Measurements from ENCODE around the gene SLC6A3. TPM values are rescaled to one million over a fixed set of nuclear protein-coding genes. Genes with fewer than 3 reads are reported as not detected.

The SLC6A3 gene
- total RNA-seq, 1 experiment from 2014 or later = 0.05 TPM

- in situ Hi-C loops (cut with HindIII; ENCODE audit: low pct_unique_long_range_greater_than_20kb, low sequenced_read_pairs) (no loop called here), intact Hi-C loops (cut with micrococcal nuclease; ENCODE audit: unreplicated experiment) (no loop called here)
- no peak for DNase-seq (ENCODE audit: low read depth, low spot score)
- no TSS peak for BruUV-seq (replicated peaks)
- Histone ChIP-seq H3K9me3 (ENCODE audit: control insufficient read depth, insufficient read depth, low read depth, low read length) (no peaks in the 10 kb centered on the region), H3K4me1 (ENCODE audit: control insufficient read depth, insufficient read depth, low read length) (no peaks in the 10 kb centered on the region), H3K36me3 (ENCODE audit: control insufficient read depth, insufficient read depth, low read length) (peaks cover 4% of the 10 kb centered on the region; the same call in 1 of the 2 replicates), H3K27ac (ENCODE audit: low read length) (no peak overlapping the region), H3K4me3 (ENCODE audit: low read depth in 2 of 2, low read length in 2 of 2) (no peak overlapping the region), H3K27me3 (ENCODE audit: control insufficient read depth, insufficient read depth, low read length) (no peaks in the 10 kb centered on the region)
- CTCF ChIA-PET = no interaction called here
- POLR2A ChIA-PET = no interaction called here
- TF ChIP-seq POLR2AphosphoS5 (IDR thresholded peaks at IDR 0.05; ENCODE audit: low read depth, low read length) = no peak
- ATAC-seq = no peak
Measured at GRCh38 chr5:1493413-1493812, 48.2 kb upstream of the SLC6A3 start.

- POLR2A ChIA-PET = no interaction called here
- Histone ChIP-seq H3K4me1 (ENCODE audit: control insufficient read depth, insufficient read depth, low read length) (no peaks in the 10 kb centered on the region), H3K9me3 (ENCODE audit: control insufficient read depth, insufficient read depth, low read depth, low read length) (no peaks in the 10 kb centered on the region), H3K27ac (ENCODE audit: low read length) (no peak overlapping the region), H3K36me3 (ENCODE audit: control insufficient read depth, insufficient read depth, low read length) (peaks cover 6% of the 10 kb centered on the region; the same call in 1 of the 2 replicates), H3K4me3 (ENCODE audit: low read depth in 2 of 2, low read length in 2 of 2) (no peak overlapping the region), H3K27me3 (ENCODE audit: control insufficient read depth, insufficient read depth, low read length) (no peaks in the 10 kb centered on the region)
- no TSS peak for BruUV-seq (replicated peaks)
- peak; percentile 14; the same call in 1 of the 2 replicates for ATAC-seq
- intact Hi-C loops (cut with micrococcal nuclease; ENCODE audit: unreplicated experiment) = no loop called here
- TF ChIP-seq REST (IDR thresholded peaks at IDR 0.05; ENCODE audit: insufficient read depth in 1 of 2, low read depth in 2 of 2, low read length in 1 of 2) (no peak), CTCF (IDR thresholded peaks at IDR 0.05) (no peak), POLR2AphosphoS5 (IDR thresholded peaks at IDR 0.05; ENCODE audit: low read depth, low read length) (no peak), TCF7L2 (IDR thresholded peaks at IDR 0.05; ENCODE audit: low read depth, low read length) (no peak), SIN3A (IDR thresholded peaks at IDR 0.05; ENCODE audit: borderline replicate concordance, insufficient read depth, low read depth, low read length) (no peak)
- in situ Hi-C loops (cut with HindIII; ENCODE audit: low pct_unique_long_range_greater_than_20kb, low sequenced_read_pairs) = no loop called here
- CTCF ChIA-PET = no interaction called here
- no peak for DNase-seq (ENCODE audit: low read depth, low spot score)
Measured at GRCh38 chr5:1492757-1493156, 47.5 kb upstream of the SLC6A3 start.

- no peaks in the 10 kb centered on the region for H3K9me3 ChIP-seq (ENCODE audit: control insufficient read depth, insufficient read depth, low read depth, low read length)
- in situ Hi-C loops (cut with HindIII; ENCODE audit: low pct_unique_long_range_greater_than_20kb, low sequenced_read_pairs) (no loop called here), intact Hi-C loops (cut with micrococcal nuclease; ENCODE audit: unreplicated experiment) (no loop called here)
- CTCF ChIA-PET = no interaction called here
- ATAC-seq (no peak), DNase-seq (ENCODE audit: low read depth, low spot score) (no peak)
- H3K36me3 ChIP-seq (ENCODE audit: control insufficient read depth, insufficient read depth, low read length) = peaks cover 6% of the 10 kb centered on the region; the same call in 1 of the 2 replicates
- no peak overlapping the region for H3K4me3 ChIP-seq (ENCODE audit: low read depth in 2 of 2, low read length in 2 of 2)
- TF ChIP-seq REST (IDR thresholded peaks at IDR 0.05; ENCODE audit: insufficient read depth in 1 of 2, low read depth in 2 of 2, low read length in 1 of 2) (no peak), TCF7L2 (IDR thresholded peaks at IDR 0.05; ENCODE audit: low read depth, low read length) (no peak), SIN3A (IDR thresholded peaks at IDR 0.05; ENCODE audit: borderline replicate concordance, insufficient read depth, low read depth, low read length) (no peak), POLR2AphosphoS5 (IDR thresholded peaks at IDR 0.05; ENCODE audit: low read depth, low read length) (no peak), CTCF (IDR thresholded peaks at IDR 0.05) (no peak)
- H3K27ac ChIP-seq (ENCODE audit: low read length) = no peak overlapping the region
- BruUV-seq (replicated peaks) = no TSS peak
- H3K4me1 ChIP-seq (ENCODE audit: control insufficient read depth, insufficient read depth, low read length) = no peaks in the 10 kb centered on the region
- POLR2A ChIA-PET = no interaction called here
- no peaks in the 10 kb centered on the region for H3K27me3 ChIP-seq (ENCODE audit: control insufficient read depth, insufficient read depth, low read length)
Measured at GRCh38 chr5:1490376-1490775, 45.1 kb upstream of the SLC6A3 start.

All from Panc1 (cell line).